ENCODE measurements around the gene ARHGEF11. TPM values are rescaled to one million over a fixed set of nuclear protein-coding genes. Genes with fewer than 3 reads are reported as not detected.

Gene ARHGEF11
- total and polyA plus RNA-seq, 7 donors, result 7.0 to 22.8 (median 19.9) TPM

GRCh38 chr1:156900896-156901589, 144.5 kb downstream of the ARHGEF11 start:
- DNase-seq, result peak in 1 of 2 donors; percentile 41
- Histone ChIP-seq H3K27ac (no peak overlapping the region), H3K27me3 (ENCODE audit: insufficient read depth in 3 of 3, low read length in 2 of 3) (peaks cover 0 to 17% (median 0%) of the 10 kb centered on the region in 3 donors), H3K4me3 (no peak overlapping the region), H3K36me3 (ENCODE audit: insufficient read depth in 1 of 2, low read depth in 1 of 2) (no peaks in the 10 kb centered on the region), H3K4me1 (peaks cover 17% of the 10 kb centered on the region), H3K9me3 (no peaks in the 10 kb centered on the region)
- intact Hi-C loops (cut with DNase I), result no loop called here
- TF ChIP-seq, protein P1, sequence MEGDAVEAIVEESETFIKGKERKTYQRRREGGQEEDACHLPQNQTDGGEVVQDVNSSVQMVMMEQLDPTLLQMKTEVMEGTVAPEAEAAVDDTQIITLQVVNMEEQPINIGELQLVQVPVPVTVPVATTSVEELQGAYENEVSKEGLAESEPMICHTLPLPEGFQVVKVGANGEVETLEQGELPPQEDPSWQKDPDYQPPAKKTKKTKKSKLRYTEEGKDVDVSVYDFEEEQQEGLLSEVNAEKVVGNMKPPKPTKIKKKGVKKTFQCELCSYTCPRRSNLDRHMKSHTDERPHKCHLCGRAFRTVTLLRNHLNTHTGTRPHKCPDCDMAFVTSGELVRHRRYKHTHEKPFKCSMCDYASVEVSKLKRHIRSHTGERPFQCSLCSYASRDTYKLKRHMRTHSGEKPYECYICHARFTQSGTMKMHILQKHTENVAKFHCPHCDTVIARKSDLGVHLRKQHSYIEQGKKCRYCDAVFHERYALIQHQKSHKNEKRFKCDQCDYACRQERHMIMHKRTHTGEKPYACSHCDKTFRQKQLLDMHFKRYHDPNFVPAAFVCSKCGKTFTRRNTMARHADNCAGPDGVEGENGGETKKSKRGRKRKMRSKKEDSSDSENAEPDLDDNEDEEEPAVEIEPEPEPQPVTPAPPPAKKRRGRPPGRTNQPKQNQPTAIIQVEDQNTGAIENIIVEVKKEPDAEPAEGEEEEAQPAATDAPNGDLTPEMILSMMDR (IDR thresholded peaks at IDR 0.05), result no peak
- 49 to 67% (median 52%) methylated on average over 6 of the region's 6 CpGs for WGBS, 3 donors
- no peak for ATAC-seq

DNA sequence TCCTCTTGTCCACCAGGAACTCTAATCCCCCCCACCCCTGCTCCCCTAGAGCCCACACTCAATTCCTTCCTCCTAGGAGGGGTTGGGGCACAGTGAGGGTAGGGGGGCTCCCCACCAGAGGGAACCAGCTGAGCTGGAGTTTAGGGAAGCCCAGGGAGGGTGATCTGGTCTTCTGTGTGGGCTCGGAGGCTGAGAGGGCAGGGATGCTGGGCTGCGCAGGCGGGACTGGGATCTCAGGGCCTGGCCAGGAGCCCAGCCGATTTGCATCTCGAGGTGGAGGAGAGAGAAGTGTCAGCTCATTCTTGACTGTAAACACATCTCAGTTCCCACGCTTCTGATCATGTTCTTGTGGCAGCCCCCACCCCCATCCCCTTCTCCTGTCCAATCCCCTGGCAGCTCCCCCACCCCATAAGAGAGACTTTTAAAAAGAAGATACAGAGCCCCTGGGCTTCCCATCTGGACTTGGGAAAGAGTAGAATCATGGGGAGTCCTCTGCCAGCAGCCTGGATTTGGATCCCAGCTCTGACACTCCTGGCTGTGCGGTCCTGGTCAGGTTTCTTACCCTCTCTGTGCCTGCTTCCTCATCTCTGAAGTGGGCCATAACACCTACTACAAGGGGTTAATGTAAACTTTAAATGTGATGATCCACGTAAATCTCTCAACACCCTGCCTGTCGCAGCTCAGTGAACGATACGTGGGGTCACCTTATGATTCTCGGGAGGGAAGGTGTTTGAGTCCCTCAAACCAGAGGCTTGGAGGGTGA, 145.4 kb downstream of the ARHGEF11 start:
- ATAC-seq, result no peak
- peaks cover 0 to 17% (median 0%) of the 10 kb centered on the region in 3 donors for H3K27me3 ChIP-seq (ENCODE audit: insufficient read depth in 3 of 3, low read length in 2 of 3)
- H3K4me3 ChIP-seq, result no peak overlapping the region
- 42 to 53% (median 50%) methylated on average over 12 of the region's 12 CpGs for WGBS, 3 donors
- intact Hi-C loops (cut with DNase I), result no loop called here
- H3K36me3 ChIP-seq (ENCODE audit: insufficient read depth in 1 of 2, low read depth in 1 of 2), result no peaks in the 10 kb centered on the region
- DNase-seq, result peak in 1 of 2 donors; percentile 34
- H3K9me3 ChIP-seq, result no peaks in the 10 kb centered on the region
- no peak overlapping the region for H3K27ac ChIP-seq
- TF ChIP-seq, protein P1 (IDR thresholded peaks at IDR 0.05), result no peak
- H3K4me1 ChIP-seq, result peaks cover 17% of the 10 kb centered on the region

DNA sequence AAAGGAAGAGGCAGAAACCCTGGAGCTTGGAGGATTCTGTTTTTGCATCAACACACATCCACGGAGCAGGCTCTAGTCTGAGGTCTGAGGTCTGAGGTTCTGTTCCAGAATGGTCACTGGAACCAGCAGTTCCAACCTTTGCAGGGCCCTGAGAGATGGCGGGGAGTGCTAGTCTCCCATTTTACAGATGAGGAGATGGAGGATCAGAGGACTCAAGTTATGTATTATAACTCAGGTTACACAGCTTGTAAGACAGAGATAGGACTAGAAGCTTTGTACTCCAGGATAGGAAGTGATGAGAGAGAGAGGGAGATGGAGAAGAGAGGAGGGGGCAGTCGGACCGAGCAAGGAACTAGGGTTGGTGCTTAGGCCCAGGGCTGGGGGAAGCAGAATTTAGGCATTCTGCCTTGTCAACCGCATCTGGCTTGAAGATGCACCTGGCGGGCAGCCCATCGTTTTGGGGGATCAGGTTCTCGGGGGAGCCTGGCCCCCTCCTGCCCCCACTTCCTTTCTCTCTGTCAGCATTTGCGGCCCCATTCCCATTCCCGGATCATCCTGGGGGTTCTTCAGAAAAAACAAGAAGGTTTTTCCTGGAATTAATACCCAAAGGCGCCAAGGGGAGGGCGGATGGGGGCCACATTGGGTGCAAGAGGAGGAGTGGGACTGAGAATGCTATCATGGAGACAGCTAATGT, 146.4 kb downstream of the ARHGEF11 start:
- 67 to 69% (median 68%) methylated on average over 12 of the region's 12 CpGs for WGBS, 3 donors
- no peak for ATAC-seq
- TF ChIP-seq, protein P1 (IDR thresholded peaks at IDR 0.05), result no peak
- H3K4me1 ChIP-seq, result peaks cover 17% of the 10 kb centered on the region
- peaks cover 0 to 17% (median 0%) of the 10 kb centered on the region in 3 donors for H3K27me3 ChIP-seq (ENCODE audit: insufficient read depth in 3 of 3, low read length in 2 of 3)
- H3K4me3 ChIP-seq, result no peak overlapping the region
- intact Hi-C loops (cut with DNase I), result no loop called here
- peak in 1 of 2 donors; percentile 23 for DNase-seq
- no peaks in the 10 kb centered on the region for H3K9me3 ChIP-seq
- H3K27ac ChIP-seq, result peak overlapping the region; percentile 46
- H3K36me3 ChIP-seq (ENCODE audit: insufficient read depth in 1 of 2, low read depth in 1 of 2), result no peaks in the 10 kb centered on the region

DNA sequence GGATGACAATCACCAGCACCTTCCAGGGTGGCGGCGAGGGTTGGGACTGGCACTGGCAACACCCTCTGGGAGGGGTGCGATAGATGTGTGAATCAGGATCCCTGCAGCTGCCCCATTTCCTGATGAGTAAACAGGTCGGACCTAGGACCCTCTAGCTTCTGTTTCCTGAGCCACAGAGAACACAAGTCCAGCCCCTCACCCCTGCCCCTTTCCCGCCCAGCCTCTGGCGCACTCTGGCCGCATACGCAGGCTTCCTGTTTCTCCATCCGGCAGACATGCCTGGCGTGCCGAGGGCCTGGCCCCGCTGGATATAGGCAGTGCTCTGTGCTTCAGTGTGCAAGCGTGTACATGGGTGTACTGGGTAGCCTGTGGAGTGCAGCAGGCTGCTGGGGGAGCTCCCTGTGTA, 147.4 kb downstream of the ARHGEF11 start:
- ATAC-seq (peak in 3 of 4 donors; percentile 35 to 43 (median 35)), DNase-seq (peak; percentile 55 to 76)
- peak overlapping the region; percentile 76 for H3K27ac ChIP-seq
- intact Hi-C loops (cut with DNase I), result no loop called here
- no peaks in the 10 kb centered on the region for H3K36me3 ChIP-seq (ENCODE audit: insufficient read depth in 1 of 2, low read depth in 1 of 2)
- TF ChIP-seq, protein P1 (IDR thresholded peaks at IDR 0.05), result no peak
- H3K27me3 ChIP-seq (ENCODE audit: insufficient read depth in 3 of 3, low read length in 2 of 3), result peaks cover 0 to 26% (median 0%) of the 10 kb centered on the region in 3 donors
- WGBS, 3 donors, result 51 to 60% (median 54%) methylated on average over 8 to 13 of the region's 13 CpGs
- no peaks in the 10 kb centered on the region for H3K9me3 ChIP-seq
- peak overlapping the region; percentile 34 for H3K4me3 ChIP-seq
- H3K4me1 ChIP-seq, result peaks cover 17% of the 10 kb centered on the region

Data from psoas muscle (tissue), 8 donors.